BLaER1 treated with 17β-estradiol and CSF1 and Interleukin-3, amounts not matched to agents 10 nM and 100 nM (cell line): ENCODE data around the gene CD247.

Source experiments
- H3K27ac ChIP-seq, 11 experiments: shearing (Covaris generic); formaldehyde crosslinking; 2 replicates each; pipeline ENCODE4 v1.8.1; 2022
- H3K27me3 ChIP-seq, 11 experiments: shearing (Covaris generic); formaldehyde crosslinking; 2 replicates each; pipeline ENCODE4 v1.8.1; 2022
- H3K36me3 ChIP-seq, 11 experiments: shearing (Covaris generic); formaldehyde crosslinking; 2 replicates each; pipeline ENCODE4 v1.8.1; 2022
- H3K4me1 ChIP-seq, 10 experiments: shearing (Covaris generic); formaldehyde crosslinking; 2 replicates each; pipeline ENCODE4 v1.8.1; 2022
- H3K4me2 ChIP-seq, 11 experiments: shearing (Covaris generic); formaldehyde crosslinking; 2 replicates each; pipeline ENCODE4 v1.8.1; 2022
- H3K4me3 ChIP-seq, 10 experiments: shearing (Covaris generic); formaldehyde crosslinking; 2 replicates each; pipeline ENCODE4 v1.8.1; 2022
- H3K9ac ChIP-seq, 11 experiments: shearing (Covaris generic); formaldehyde crosslinking; 2 replicates each; pipeline ENCODE4 v1.8.1; 2022
- H3K9me3 ChIP-seq, 11 experiments: shearing (Covaris generic); formaldehyde crosslinking; replicated peaks in 1 of 11; 2 replicates each; pipeline ENCODE4 v1.8.1; 2022
- H4K20me1 ChIP-seq, 11 experiments: shearing (Covaris generic); formaldehyde crosslinking; 2 replicates each; pipeline ENCODE4 v1.8.1; 2022
- Cebpa-rat ChIP-seq, 11 experiments: shearing (Covaris generic); IDR thresholded peaks; 2 replicates each; pipeline ENCODE4 v1.8.1; 2022

The CD247 gene

GRCh38 chr1:167500283-167500860, 18.0 kb downstream of the CD247 start:
- peak overlapping the region in 9 of 11 experiments; percentile 4 to 70 (median 43); a peak in 13 of 22 replicates for H3K4me2 ChIP-seq
- H4K20me1 ChIP-seq = no peaks in the 10 kb centered on the region
- H3K9ac ChIP-seq = no peak overlapping the region
- peaks cover 0 to 5% (median 0%) of the 10 kb centered on the region in 11 experiments; a peak in 1 of 22 replicates for H3K9me3 ChIP-seq
- no peak overlapping the region for H3K27ac ChIP-seq
- no peak for TF ChIP-seq Cebpa-rat (IDR thresholded peaks at IDR 0.05)
- H3K4me3 ChIP-seq = no peak overlapping the region
- no peaks in the 10 kb centered on the region for H3K36me3 ChIP-seq
- no peaks in the 10 kb centered on the region for H3K27me3 ChIP-seq
- peaks cover 11 to 22% (median 19%) of the 10 kb centered on the region in 10 experiments; a peak in 19 of 20 replicates for H3K4me1 ChIP-seq

DNA sequence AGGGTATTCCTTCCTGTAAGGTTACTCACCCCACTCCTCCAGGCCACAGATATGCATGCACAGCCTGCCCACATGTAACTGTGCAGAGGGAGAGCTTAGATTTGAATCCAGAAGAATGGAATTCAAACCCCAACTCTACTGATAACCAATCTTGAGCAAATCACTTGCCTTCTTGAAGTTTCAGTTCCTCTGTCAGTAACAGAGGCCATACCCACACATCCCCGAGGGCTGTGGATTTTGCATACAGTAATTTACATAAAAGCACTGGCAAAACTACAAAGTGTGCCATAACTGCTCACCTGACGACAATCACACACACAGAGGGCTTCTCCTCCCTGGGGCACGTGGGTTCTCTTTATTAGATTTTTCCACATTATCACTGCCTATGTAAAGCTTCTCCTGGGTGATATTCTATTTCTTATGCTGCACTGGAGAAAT, 18.6 kb downstream of the CD247 start:
- no peaks in the 10 kb centered on the region for H3K36me3 ChIP-seq

GRCh38 chr1:167499106-167499505, 19.2 kb downstream of the CD247 start:
- H3K4me2 ChIP-seq = peak overlapping the region; percentile 1 to 70 (median 39); a peak in 17 of 22 replicates
- H3K9me3 ChIP-seq = peaks cover 0 to 5% (median 0%) of the 10 kb centered on the region in 11 experiments; a peak in 1 of 22 replicates
- H3K36me3 ChIP-seq = no peaks in the 10 kb centered on the region
- H4K20me1 ChIP-seq = no peaks in the 10 kb centered on the region
- no peaks in the 10 kb centered on the region for H3K27me3 ChIP-seq
- H3K27ac ChIP-seq = no peak overlapping the region
- H3K4me3 ChIP-seq = no peak overlapping the region
- H3K9ac ChIP-seq = no peak overlapping the region
- no peak for TF ChIP-seq Cebpa-rat (IDR thresholded peaks at IDR 0.05)
- H3K4me1 ChIP-seq = peaks cover 11 to 22% (median 19%) of the 10 kb centered on the region in 10 experiments; a peak in 19 of 20 replicates

More for the DNA sequence above, 18.6 kb downstream of the CD247 start:
- Histone ChIP-seq H3K9me3 (peaks cover 0 to 5% (median 0%) of the 10 kb centered on the region in 11 experiments; a peak in 1 of 22 replicates), H3K27me3 (no peaks in the 10 kb centered on the region), H3K9ac (no peak overlapping the region), H3K27ac (no peak overlapping the region), H3K4me1 (peaks cover 11 to 22% (median 19%) of the 10 kb centered on the region in 10 experiments; a peak in 19 of 20 replicates), H3K4me3 (no peak overlapping the region), H3K4me2 (peak overlapping the region in 10 of 11 experiments; percentile 9 to 70 (median 41); a peak in 17 of 22 replicates), H4K20me1 (no peaks in the 10 kb centered on the region)
- no peak for TF ChIP-seq Cebpa-rat (IDR thresholded peaks at IDR 0.05)

DNA sequence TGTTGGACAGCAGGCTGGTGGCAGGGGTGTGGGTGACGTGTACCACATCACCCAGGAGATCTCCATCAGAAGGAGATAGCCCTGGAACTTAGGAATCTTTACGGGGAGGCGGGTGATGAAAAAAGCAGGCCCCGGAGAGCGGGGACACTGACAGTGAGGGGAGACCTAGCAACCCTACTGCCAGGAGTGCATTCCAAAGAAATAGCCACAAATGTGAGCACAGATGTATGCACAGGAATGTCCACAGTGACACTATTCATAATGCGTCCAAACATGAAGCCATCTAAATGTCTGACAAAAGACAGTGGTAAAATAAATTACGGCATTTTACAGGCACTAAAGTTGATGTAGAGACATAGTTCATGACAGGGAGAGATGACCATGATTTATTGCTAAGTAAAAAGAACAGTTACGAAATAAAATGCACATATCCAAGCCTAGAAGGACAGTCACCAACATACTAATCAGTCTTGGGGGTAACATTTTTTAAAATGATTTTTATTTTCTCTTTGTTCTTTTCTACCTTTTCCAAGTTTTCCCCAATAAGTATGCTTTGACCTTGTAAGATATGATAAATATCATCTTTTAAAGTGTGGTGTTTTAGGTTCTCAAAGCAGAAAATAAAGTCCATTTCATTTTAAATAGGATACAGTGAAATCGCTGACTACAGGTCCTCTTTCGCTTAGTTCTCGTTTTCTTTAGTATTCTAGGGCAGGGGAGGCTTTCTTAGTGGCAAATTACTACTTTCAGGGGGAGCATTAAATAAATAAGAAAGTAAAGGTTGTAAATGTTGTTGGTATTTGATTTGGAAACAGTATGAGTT, 21.3 kb downstream of the CD247 start:
- TF ChIP-seq Cebpa-rat (IDR thresholded peaks at IDR 0.05) = no peak
- no peak overlapping the region for H3K9ac ChIP-seq
- H3K9me3 ChIP-seq = peaks cover 0 to 5% (median 0%) of the 10 kb centered on the region in 11 experiments; a peak in 1 of 22 replicates
- H3K27me3 ChIP-seq = no peaks in the 10 kb centered on the region
- no peak overlapping the region for H3K4me3 ChIP-seq
- H3K36me3 ChIP-seq = no peaks in the 10 kb centered on the region
- no peak overlapping the region for H3K4me2 ChIP-seq
- H3K4me1 ChIP-seq = peaks cover 11 to 22% (median 19%) of the 10 kb centered on the region in 10 experiments; a peak in 19 of 20 replicates
- H3K27ac ChIP-seq = no peak overlapping the region
- H4K20me1 ChIP-seq = no peaks in the 10 kb centered on the region

DNA sequence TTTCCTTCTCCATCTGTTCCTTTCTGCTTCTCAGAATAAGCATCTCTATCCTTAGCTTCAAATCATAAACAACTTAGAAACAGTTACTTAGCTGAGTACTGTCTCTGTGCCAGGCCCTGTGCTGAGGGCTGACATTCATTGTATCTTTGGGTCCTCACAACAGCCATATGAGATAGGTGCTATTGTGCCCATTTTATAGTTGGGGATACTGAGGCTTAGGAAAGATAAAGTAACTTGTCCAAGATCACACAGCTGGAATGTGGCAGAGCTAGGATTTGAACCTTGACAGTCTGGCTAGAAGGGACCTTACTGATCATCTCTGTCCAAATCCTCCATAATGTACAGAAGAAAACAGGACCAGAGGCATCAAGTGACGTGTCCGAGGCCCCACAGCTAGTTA, 25.0 kb downstream of the CD247 start:
- no peak overlapping the region for H3K27ac ChIP-seq
- no peak overlapping the region for H3K4me3 ChIP-seq
- H3K9ac ChIP-seq = no peak overlapping the region
- no peaks in the 10 kb centered on the region for H3K36me3 ChIP-seq
- no peaks in the 10 kb centered on the region for H3K9me3 ChIP-seq
- no peaks in the 10 kb centered on the region for H3K27me3 ChIP-seq
- H3K4me1 ChIP-seq = no peaks in the 10 kb centered on the region
- no peak for TF ChIP-seq Cebpa-rat (IDR thresholded peaks at IDR 0.05)
- no peaks in the 10 kb centered on the region for H4K20me1 ChIP-seq
- H3K4me2 ChIP-seq = no peak overlapping the region

DNA sequence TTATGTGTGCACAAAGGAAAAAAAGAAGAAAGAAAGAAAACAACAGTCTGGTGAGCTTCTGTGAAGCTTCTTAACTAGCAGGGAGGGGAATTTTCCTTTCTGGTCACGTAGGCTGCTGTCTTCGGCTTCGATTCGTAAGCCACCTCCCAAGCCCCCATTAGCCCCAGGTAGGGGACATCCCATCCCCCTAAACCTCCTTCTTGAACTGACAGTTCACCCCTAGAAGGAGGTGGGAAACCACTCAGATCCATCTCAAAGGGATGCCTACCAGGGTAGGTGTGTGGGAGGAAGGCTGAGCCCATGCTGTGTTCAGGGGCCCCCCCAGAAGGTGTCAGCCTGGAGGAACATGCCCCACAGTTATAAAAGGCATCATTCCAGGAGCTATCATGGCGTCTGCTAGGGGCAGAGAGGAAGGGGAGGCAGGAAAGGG, 25.8 kb downstream of the CD247 start:
- Histone ChIP-seq H3K36me3 (no peaks in the 10 kb centered on the region), H3K4me2 (no peak overlapping the region), H3K27ac (no peak overlapping the region), H3K4me1 (no peaks in the 10 kb centered on the region), H4K20me1 (no peaks in the 10 kb centered on the region), H3K27me3 (no peaks in the 10 kb centered on the region), H3K9me3 (no peaks in the 10 kb centered on the region), H3K4me3 (no peak overlapping the region), H3K9ac (no peak overlapping the region)
- no peak for TF ChIP-seq Cebpa-rat (IDR thresholded peaks at IDR 0.05)

DNA sequence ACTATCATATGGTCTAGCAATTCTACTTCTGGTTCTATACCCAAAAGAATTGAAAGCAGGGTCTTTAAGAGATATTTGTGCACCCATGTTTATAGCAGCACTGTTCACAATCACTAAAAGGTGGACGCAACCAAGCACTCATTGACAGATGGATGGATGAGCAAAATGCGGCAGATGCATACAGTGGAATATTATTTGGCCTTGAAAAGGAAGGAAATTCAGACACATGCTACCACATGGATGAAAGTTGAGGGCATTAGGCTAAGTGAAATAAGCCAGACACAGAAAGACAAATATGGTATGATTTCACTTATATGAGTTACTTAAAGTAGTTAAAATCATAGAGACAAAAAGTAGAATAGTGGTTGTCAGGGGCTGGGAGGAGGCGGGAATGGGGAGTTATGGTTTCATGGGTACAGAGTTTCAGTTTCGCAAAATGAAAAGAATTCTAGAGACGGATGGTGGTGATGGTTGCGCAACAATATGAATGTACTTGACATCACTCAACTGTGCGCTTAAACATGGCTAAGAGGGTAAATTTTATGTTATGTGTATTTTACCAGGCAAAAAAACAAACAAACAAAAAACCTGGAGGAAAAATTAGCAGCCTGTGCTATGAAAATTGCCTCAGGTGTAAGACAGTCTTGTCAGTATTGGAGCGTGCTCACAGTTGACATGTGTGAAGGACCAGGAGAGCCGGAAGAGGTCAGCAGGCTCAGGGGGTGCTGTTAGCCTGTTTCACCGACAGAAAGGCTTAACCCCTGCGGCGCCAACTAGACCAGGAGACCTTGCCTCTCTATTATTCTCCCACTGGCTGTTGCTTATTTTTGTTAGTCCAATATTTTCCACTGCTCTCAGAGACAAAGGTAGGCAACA, 26.5 kb downstream of the CD247 start:
- TF ChIP-seq Cebpa-rat (IDR thresholded peaks at IDR 0.05) = peak in 10 of 11 experiments; percentile 31 to 94 (median 82); a peak in 18 of 22 replicates
- no peaks in the 10 kb centered on the region for H3K4me1 ChIP-seq
- H3K9me3 ChIP-seq = no peaks in the 10 kb centered on the region
- H4K20me1 ChIP-seq = no peaks in the 10 kb centered on the region
- H3K27ac ChIP-seq = no peak overlapping the region
- H3K4me3 ChIP-seq = no peak overlapping the region
- H3K27me3 ChIP-seq = no peaks in the 10 kb centered on the region
- H3K9ac ChIP-seq = no peak overlapping the region
- H3K36me3 ChIP-seq = no peaks in the 10 kb centered on the region
- H3K4me2 ChIP-seq = no peak overlapping the region

- no peaks in the 10 kb centered on the region for H4K20me1 ChIP-seq
- no peaks in the 10 kb centered on the region for H3K27me3 ChIP-seq
- H3K36me3 ChIP-seq = no peaks in the 10 kb centered on the region
- no peak overlapping the region for H3K4me2 ChIP-seq
- H3K9ac ChIP-seq = no peak overlapping the region
- no peak overlapping the region for H3K27ac ChIP-seq
- TF ChIP-seq Cebpa-rat (IDR thresholded peaks at IDR 0.05) = no peak
- H3K4me1 ChIP-seq = no peaks in the 10 kb centered on the region
- no peak overlapping the region for H3K4me3 ChIP-seq
- H3K9me3 ChIP-seq = no peaks in the 10 kb centered on the region
Measured at GRCh38 chr1:167490765-167491164, 27.6 kb downstream of the CD247 start.
